Measurements from ENCODE around the gene PLCXD3. TPM values are rescaled to one million over a fixed set of nuclear protein-coding genes. Genes with fewer than 3 reads are reported as not detected.

Gene PLCXD3
- total RNA-seq, 2 donors from 2014 or later, result 44.5 to 68.3 TPM

DNA sequence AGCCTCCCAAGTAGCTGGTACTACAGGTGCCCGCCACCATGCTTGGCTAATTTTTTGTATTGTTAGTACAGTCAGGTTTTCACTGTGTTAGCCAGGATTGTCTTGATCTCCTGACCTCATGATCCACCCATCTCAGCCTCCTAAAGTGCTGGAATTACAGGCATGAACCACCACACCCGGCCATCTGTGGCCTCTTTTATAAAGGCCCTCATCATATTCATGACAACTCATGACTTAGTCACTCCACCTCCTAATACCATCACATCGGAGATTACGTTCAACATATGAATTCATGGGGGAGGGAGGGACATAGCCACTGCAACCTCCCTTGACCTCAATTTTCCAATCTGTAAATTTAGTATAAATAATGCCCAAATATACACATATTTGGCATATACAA, 27.2 kb upstream of the PLCXD3 start:
- TF ChIP-seq, protein P1, sequence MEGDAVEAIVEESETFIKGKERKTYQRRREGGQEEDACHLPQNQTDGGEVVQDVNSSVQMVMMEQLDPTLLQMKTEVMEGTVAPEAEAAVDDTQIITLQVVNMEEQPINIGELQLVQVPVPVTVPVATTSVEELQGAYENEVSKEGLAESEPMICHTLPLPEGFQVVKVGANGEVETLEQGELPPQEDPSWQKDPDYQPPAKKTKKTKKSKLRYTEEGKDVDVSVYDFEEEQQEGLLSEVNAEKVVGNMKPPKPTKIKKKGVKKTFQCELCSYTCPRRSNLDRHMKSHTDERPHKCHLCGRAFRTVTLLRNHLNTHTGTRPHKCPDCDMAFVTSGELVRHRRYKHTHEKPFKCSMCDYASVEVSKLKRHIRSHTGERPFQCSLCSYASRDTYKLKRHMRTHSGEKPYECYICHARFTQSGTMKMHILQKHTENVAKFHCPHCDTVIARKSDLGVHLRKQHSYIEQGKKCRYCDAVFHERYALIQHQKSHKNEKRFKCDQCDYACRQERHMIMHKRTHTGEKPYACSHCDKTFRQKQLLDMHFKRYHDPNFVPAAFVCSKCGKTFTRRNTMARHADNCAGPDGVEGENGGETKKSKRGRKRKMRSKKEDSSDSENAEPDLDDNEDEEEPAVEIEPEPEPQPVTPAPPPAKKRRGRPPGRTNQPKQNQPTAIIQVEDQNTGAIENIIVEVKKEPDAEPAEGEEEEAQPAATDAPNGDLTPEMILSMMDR (IDR thresholded peaks at IDR 0.05), result no peak
- Histone ChIP-seq H3K27ac (no peak overlapping the region), H3K9me3 (peaks cover 0 to 6% of the 10 kb centered on the region in 2 donors), H3K4me3 (no peak overlapping the region), H3K4me1 (no peaks in the 10 kb centered on the region), H3K36me3 (no peaks in the 10 kb centered on the region), H3K27me3 (no peaks in the 10 kb centered on the region)
- DNase-seq (ENCODE audit: low spot score), result no peak

DNA sequence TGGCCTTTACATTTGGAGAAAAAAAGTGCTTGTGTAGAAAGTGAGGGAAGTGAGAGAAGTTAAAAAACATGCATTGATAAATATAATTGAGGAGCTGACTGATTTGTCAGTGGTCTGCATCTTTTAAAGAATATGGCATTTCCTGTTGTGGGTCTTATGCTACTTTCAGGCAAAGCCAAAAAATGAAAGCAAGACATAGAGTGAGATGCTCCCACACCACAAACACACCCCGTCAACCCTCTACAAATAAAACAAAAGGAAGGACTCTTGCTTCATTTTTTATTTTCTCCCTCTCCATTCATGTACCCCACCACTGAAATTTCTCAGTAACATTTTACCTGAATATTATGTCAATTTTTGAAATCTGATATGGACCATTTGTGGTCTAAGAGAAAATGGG, 22.1 kb upstream of the PLCXD3 start:
- Histone ChIP-seq H3K9me3 (peaks cover 0 to 30% of the 10 kb centered on the region in 2 donors), H3K36me3 (no peaks in the 10 kb centered on the region), H3K27ac (no peak overlapping the region), H3K4me3 (no peak overlapping the region), H3K4me1 (no peaks in the 10 kb centered on the region), H3K27me3 (no peaks in the 10 kb centered on the region)
- TF ChIP-seq, protein P1 (IDR thresholded peaks at IDR 0.05), result no peak
- no peak for DNase-seq (ENCODE audit: low spot score)

DNA sequence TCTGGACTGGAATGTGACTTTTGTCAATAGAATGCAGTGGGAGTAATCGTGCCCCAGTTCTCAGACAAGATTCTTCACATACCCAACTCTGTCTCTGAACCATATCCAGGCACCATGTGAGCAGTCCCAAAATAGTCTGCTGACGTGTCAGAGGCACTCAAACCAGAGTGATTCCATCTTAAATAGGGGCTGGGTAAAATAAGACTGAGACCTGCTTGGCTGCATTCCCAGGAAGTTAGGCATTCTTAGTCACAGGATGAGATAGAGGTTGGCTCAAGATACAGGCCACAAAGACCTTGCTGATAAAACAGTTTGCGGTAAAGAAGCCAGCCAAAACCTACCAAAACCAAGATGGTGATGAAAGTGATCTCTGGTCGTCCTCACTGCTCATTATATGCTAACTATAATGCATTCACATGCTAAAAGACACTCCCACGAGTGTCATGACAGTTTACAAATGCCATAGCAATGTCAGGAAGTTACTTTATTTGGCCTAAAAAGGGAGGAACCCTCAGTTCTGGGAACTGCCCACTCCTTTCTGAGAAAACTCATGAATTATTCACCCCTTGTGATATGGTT, 16.9 kb upstream of the PLCXD3 start:
- peaks cover 0 to 24% of the 10 kb centered on the region in 2 donors for H3K9me3 ChIP-seq
- no peak overlapping the region for H3K4me3 ChIP-seq
- peak; percentile 74 for DNase-seq (ENCODE audit: low spot score)
- peaks cover 0 to 12% of the 10 kb centered on the region in 2 donors for H3K4me1 ChIP-seq
- no peaks in the 10 kb centered on the region for H3K27me3 ChIP-seq
- H3K36me3 ChIP-seq, result no peaks in the 10 kb centered on the region
- TF ChIP-seq, protein P1 (IDR thresholded peaks at IDR 0.05), result no peak
- H3K27ac ChIP-seq, result peak overlapping the region; percentile 67 to 86

DNA sequence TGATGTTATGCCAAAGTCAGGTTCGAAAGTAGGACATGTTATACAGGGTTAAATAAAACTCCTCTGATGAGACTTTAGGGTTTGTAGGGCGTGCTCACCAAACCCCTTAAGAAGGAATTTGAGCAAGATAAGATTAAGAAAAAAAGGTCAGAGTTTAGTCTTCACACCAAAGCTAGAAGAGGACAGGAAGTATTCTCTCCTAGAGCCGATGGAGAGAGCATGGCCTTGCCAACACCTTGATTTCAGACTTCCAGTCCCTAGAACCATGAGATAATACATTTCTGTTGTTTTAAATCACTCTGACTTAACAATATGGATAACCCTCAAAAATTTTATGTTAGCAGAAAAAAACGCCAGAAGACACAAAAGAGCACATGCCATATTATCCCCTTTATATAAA, 16.3 kb upstream of the PLCXD3 start:
- no peak for DNase-seq (ENCODE audit: low spot score)
- TF ChIP-seq, protein P1 (IDR thresholded peaks at IDR 0.05), result no peak
- Histone ChIP-seq H3K27me3 (no peaks in the 10 kb centered on the region), H3K4me1 (peaks cover 0 to 12% of the 10 kb centered on the region in 2 donors), H3K9me3 (peaks cover 0 to 24% of the 10 kb centered on the region in 2 donors), H3K27ac (peak overlapping the region; percentile 67 to 86), H3K4me3 (no peak overlapping the region), H3K36me3 (no peaks in the 10 kb centered on the region)

DNA sequence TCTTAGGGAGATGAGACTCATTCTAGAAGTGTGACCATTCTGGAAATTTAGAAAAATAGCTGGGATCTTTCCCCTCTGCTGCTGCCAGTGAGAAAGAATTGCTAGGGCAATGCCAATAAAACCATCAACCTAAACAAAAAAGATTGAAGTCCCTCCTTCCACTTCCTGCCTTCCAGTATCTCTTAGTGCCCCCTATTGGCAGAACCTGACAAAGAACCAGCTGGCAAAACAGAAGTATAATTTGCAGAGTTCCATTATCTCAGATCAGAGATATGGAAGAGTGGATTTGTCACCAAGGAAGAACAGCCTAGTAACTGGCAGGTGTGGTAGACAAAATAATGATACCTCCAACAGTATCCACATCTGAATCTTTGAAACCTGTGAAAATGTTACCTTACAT, 13.8 kb upstream of the PLCXD3 start:
- Histone ChIP-seq H3K27me3 (no peaks in the 10 kb centered on the region), H3K36me3 (no peaks in the 10 kb centered on the region), H3K4me1 (peaks cover 0 to 12% of the 10 kb centered on the region in 2 donors), H3K4me3 (no peak overlapping the region), H3K9me3 (peaks cover 0 to 8% of the 10 kb centered on the region in 2 donors), H3K27ac (no peak overlapping the region)
- no peak for DNase-seq (ENCODE audit: low spot score)
- TF ChIP-seq, protein P1 (IDR thresholded peaks at IDR 0.05), result peak in 1 of 2 donors; percentile 29

Data from right atrium auricular region (tissue), 2 donors.